CD4-positive, alpha-beta T cell treated with Interleukin-6 for 4 hours (primary cell): Measurements from ENCODE around the gene CCDC102A.
"Not testable (repeated sequence)": the region's sequence is repeated elsewhere in the genome, so short reads cannot be mapped to it uniquely, and the experiment has no call there.

ENCODE experiments used
- DNase-seq: peaks from one replicate; pipeline ENCODE4 v3.0.0-alpha.2; 2020; ENCODE audit warnings: mixed read lengths

Gene CCDC102A

DNA sequence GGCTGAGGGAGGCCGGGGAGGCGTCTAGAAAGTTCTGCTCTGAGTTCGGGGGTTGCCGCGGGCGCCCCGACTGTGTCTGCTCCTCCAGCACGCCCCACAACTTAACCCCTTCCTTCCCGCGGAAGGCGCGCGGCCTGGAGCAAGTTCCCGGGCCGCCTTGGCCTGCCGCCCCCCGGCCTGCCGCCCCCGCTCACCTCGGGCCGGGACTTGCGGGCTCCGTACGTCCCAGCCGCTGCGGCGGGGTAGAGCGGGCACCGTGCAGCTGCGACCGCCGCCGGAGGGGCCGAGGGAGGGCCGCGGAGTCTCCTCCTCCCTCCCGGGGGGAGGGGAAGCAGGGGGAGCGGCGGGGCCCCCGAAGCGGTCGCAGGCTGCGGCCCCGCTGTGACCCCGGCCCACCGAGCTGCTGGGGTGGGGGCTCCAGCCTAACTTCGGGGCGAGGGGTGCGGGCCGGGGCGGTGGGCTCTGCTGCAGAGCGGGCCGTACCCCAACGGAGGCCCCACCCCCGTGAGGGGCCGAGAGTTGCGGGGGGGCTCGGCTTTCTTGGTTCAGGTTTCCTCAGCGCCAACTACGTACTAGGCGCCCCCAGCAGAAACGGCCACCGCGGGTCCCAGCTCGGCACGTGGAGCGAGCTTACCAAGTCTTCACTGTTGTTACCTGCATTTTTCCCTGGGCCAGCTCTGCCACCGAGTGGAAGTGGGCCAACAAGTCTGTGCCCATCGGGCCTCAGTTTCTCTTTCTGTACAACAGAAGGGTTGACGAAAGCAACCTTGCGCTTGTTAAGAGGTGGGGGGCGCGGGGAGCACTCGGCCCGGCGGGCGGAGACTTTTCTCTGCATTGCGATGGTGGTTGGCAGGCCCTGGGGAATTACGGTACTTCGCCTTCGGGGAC is at the start of gene CCDC102A:
Gene CCDC102A, minus strand, starts transcription at position 266 of the 888 bp plus-strand sequence. CDS start 7,394 bp downstream, outside the sequence.
- DNase-seq = peak; percentile 59

GRCh38 chr16:57585051-57585687 is 48.8 kb upstream of the CCDC102A start:
- DNase-seq = no peak

- no peak for DNase-seq
These were observed 42.9 kb upstream of the CCDC102A start for GRCh38 chr16:57579361-57579665.

DNA sequence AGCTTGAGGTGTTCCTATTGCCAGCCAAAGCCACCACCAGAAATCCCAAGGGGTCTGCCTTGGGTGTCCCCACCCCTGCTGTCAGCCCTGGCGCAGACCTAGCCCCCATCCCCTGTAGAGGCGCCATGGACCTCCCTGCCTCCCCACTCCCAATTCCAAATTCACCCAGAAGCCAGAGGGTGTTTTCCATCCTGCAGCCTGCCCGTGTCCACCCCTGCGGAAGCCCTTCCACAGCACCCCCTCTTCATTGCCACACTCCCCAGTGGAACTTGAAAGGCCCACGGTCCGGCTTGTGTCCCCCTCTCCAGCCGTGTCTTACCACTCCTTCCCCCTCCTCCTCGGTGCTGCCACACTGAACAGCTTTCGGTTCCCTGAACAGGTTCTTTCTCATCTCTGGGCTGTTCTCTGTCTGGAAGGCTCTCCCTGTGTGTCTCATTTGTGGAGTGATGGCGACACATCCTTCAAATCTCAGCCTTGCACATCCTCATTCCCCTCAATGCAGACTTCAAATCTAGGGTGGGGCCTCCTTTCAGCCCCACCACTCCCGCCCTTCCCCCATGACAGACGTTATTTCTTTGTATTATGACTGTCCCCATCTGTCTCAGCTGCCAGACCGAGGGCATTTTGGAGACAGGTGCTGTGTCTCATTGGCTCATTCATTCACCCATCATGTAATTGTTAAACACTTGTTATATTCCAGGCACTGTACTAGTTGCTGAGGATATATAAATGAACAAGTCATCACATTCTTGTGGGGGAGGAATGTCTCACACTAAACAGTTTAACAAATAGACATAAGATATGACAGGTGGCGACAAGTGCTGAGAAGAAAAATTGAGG is 42.4 kb upstream of the CCDC102A start:
- no peak for DNase-seq

DNA sequence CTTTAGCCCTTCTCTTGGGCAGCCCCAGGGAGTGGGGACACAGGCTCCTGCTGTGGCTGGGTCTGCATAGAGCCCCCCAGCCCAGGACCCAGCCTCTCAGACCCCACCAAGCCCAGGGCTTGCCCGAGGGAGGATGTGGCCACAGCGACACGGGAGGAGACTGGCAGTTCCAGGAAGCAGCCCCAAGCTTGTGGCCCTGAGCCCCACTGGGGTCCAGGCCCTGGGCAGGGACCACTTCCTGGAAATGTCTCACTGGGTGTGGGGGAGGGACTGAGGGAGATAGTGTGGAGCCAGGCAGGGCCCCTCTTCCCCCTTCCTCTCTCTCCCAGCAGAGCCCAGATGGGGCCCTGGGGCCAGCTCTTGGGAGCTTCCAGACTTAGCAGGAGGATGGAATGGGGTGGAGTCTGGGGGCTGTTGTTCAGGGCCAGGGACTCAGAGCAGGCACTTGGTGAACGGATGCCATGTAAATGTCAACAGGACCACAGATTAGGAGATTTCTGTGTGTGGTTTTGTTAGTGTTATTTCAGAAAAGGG is 41.4 kb upstream of the CCDC102A start:
- DNase-seq = peak; percentile 19

DNA sequence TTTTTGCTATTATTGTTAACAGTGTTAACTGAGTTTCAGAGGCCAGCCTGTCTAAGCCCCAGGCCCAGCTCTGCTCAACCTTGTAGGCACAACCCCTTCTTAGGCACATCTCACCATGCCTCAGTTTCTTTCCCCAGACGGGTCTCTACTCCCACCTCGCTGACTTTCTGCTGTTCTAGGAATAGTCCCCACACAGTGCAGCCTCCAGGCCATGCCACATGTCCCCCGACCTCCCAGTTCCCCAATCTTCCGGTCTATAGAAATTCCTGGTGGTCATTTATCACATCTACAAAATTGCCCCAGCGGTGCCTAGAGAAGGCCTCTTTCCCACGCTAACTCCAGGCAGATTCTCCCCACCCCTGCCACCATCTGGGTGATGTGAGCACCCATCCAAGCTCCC is 40.8 kb upstream of the CCDC102A start:
- DNase-seq = no peak

GRCh38 chr16:57576429-57576870 is 40.1 kb upstream of the CCDC102A start:
- DNase-seq = peak; percentile 85

DNA sequence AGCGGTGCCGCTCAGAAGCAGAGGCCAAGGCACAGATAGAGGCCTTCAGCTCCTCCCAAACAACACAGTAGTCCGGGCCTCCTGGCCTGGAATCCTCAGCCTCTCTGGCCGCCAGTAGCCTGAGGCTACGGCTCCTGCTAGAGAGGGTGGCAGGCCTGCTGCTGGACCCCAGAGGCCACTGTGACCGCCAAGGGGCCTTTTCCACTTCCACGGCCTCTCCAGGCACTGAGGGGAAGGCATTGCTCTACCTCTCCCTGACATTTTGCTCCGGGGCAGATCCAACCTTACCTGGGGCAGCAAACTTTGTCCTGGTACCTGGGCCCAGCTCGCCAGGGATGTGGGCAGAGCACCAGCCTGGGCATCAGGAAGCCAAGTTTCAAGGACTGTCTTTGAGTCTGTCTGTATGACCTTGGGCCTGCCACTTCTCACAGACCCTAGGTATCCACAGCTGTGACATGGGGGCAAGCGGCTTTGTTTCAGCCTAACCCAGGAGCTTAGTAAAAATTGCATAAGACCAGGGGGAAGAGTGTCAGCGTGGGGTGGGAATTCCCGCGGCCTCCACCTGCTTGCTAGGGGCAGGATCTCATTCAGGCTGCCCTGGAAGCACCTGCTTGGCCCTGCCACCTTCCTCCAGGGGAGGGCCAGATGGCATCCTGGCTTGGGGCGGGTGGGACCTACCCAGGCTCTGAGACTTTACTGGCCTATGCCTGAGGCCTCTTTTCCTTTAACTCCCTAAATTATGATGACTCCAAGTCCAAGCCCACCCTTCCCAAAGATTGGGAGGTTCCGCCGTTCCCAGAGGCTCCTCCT is 39.3 kb upstream of the CCDC102A start:
- no peak for DNase-seq

DNA sequence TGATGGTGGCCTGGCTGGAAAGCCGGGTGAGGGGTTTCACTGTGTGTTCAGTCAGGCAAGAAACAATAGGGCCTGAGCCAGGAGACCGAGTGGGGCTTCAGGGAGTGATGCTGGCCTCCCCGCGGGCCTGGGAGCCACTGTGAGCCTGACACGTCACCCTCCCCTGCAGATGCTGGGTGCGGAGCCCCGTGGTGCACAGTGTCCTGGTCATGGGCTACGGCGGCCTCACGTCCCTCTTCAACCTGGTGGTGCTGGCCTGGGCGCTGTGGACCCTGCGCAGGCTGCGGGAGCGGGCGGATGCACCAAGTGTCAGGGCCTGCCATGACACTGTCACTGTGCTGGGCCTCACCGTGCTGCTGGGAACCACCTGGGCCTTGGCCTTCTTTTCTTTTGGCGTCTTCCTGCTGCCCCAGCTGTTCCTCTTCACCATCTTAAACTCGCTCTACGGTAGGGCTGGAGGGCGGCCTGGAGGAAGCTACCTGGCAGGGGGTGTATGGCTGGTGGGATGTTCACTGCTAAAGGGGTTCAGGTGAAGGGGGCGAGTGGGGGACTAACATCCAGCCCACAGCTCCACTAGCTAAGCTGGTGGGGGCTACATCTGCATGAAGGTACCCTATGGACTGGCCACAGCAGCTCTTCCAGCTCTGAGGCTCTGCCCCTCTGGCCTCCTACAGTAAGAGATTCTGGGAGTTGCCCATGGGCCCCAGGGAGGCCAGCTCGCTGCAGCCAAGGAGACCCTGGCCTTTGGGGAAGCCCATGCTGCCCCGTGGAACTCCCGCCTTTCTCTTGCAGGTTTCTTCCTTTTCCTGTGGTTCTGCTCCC is 38.5 kb upstream of the CCDC102A start:
- DNase-seq = no peak

DNA sequence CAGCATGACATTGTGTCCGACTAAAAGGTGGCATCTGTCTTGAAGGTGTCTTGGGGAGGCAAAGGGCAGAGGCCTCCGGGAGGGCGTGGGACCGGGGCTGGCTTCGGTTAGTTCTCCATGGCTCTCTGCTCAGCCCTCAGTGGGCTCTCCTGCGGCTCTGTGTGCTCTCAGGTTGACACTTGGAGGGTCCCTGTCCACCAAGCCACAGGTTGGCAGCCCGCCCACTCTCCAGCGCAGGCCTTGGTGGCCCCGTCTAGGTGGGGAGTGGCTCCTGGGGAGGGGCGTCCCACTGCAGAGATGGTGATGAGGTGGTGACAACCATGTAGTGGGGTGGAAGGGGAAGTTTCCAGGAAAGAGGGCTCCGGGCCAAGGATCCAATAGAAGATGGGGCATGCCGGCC is 37.7 kb upstream of the CCDC102A start:
- DNase-seq = no peak

- DNase-seq = no peak
These were observed 36.8 kb upstream of the CCDC102A start for GRCh38 chr16:57572978-57573728.

- DNase-seq = no peak
These were observed 34.7 kb upstream of the CCDC102A start for GRCh38 chr16:57571098-57571497.

DNA sequence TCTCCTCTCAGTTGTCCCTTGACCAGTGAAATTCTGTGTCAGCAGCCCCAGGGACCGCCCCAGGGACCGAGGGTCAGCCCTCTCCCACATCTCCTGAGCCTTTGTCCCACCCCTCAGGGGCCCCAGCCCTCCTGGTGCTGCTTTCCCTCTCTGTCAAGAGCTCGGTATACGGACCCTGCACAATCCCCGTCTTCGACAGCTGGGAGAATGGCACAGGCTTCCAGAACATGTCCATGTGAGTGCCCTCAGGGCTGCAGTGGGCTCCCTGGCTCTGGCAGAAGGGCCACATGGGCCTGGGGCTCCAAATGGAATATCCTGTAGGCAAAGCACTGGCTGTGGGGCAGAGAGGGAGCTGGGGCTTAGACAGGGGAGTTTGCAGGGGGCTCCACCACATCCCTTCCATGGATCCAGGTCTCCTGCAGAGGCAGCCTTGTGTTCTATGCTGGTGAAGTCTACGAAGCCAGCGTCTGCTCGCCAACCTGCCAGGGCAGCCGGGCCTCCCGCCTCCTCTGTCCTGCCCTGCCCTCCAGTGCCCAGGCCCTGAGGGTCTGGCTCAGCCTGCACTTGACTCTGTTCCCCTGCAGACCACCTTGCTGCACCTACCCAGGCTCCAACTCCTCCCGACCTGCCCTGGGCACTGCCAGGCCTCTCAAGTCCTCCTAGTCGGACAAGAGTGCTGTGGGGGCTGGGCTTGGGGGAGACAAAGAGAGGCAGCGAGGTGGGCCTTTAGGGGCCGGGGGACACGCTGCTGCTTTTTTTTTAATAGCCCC is 34.1 kb upstream of the CCDC102A start:
- DNase-seq = no peak

DNA sequence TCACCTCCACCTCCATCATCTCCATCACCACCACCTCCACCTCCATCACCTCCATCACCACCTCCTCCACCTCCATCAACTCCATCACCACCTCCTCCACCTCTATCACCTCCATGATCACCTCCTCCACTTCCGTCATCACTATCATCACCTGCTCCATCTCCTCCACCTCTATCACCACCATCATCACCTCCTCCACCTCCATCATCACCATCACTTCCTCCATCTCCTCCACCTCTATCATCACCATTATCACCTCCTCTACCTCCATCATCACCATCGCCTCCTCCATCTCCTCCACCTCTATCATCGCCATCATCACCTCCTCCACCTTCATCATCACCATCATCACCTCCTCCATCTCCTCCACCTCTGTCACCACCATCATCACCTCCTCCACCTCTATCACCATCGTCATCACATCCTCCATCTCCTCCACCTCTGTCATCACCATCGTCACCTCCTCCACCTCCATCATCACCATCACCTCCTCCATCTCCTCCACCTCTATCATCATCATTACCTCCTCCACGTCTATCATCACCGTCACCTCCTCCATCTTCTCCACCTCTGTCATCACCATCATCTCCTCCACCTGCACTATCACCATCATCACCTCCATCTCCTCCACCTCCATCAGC is 33.1 kb upstream of the CCDC102A start:
- DNase-seq = no peak

GRCh38 chr16:57568772-57569171 is 32.4 kb upstream of the CCDC102A start:
- DNase-seq = not testable (repeated sequence)

DNA sequence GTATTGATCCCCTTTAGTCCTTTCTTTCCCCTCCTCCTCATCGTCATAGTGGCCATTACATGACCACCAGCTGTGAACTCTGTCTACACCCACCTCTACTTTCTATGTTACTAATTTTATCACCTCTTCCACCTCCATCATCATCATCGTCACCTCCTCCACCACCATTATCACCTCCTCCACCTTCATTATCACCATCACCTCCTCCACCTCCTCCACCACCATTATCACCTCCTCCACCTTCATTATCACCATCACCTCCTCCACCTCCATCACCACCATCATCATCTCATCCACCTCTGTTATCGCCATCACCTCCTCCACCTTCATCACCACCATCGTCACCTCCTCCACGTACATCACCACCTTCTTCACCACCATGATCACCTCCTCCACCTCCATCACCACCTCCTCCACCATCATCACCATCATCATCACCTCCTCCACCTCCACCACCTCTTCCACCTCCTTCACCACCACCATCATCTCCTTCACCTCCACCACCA is 31.9 kb upstream of the CCDC102A start:
- DNase-seq = no peak

DNA sequence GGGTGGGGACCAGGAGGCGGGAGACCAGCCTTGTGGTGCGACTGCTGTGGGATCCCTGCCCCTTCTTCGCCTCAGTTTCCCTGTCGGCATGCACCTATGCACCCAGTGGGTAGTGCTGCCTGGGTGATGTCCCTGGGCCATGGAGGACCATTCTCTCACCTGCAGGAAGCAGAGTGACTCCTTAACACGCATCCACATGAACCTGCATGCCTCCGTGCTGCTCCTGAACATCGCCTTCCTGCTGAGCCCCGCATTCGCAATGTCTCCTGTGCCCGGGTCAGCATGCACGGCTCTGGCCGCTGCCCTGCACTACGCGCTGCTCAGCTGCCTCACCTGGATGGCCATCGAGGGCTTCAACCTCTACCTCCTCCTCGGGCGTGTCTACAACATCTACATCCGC is 31.3 kb upstream of the CCDC102A start:
- DNase-seq = no peak

- no peak for DNase-seq
These were observed 30.1 kb upstream of the CCDC102A start for GRCh38 chr16:57566436-57566835.

- DNase-seq = no peak
These were observed 29.1 kb upstream of the CCDC102A start for GRCh38 chr16:57565461-57565860.
